Measurements from ENCODE around the gene DACT2.

The DACT2 gene

GRCh38 chr6:168263351-168263905 is 56.1 kb downstream of the DACT2 start:
- no peak for DNase-seq (ENCODE audit: low read depth)

- no peak for DNase-seq (ENCODE audit: low read depth)
Observed at GRCh38 chr6:168261234-168261633, 58.3 kb downstream of the DACT2 start.

- no peak for DNase-seq (ENCODE audit: low read depth)
Observed at GRCh38 chr6:168260420-168260987, 59.1 kb downstream of the DACT2 start.

- DNase-seq (ENCODE audit: low read depth): no peak
Observed at GRCh38 chr6:168258795-168259194, 60.8 kb downstream of the DACT2 start.

GRCh38 chr6:168256940-168257339 is 62.6 kb downstream of the DACT2 start:
- DNase-seq (ENCODE audit: low read depth): no peak
